GM18868 (cell line): Measurements from ENCODE around the gene IL32.
A peak's percentile ranks its signal among the peaks of the same experiment; 100 is the strongest.

ENCODE experiments used
- ATAC-seq: cut with Tn5 transposase; IDR thresholded peaks from one replicate; pipeline ENCODE4 v1.9.1; 2021; ENCODE audit warnings: mild to moderate bottlenecking, moderate library complexity; ENCODE audit not compliant: unreplicated experiment

The IL32 gene

DNA sequence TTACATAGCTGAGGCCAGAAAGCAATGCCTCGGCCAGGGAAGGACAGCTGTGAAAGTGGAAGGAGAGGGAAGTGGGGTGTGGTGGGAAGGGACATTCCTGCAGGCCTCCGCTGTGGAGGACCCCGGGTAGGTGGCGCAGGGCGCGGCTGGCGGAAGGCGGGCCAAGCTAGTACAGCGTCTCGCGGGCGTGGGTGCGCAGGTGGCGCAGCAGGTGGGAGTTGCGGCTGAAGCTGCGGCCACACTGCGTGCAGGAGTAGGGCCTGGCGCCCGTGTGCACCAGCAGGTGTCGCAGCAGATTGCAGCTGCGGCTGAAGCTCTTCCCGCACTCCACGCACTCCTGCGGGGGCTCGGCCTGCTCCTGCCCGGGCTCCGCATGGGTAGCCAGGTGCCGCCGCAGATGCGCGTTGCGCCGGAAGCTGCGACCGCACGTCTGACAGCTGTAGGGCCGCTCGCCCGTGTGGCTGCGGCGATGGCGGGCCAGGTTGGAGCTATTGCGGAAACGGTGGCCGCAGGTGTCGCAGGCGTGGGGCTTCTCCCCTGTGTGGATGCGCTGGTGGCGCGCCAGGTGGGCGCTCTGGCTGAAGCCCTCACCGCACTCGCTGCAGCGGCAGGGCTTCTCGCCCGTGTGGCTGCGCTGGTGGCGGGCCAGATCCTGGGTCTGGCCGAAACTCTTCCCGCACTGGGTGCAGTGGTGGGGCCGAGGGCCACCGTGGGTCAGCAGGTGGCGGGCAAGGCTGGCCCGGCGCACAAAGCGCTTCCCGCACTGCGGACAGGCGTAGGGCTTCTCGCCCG lies 23.7 kb downstream of the IL32 start:
- ATAC-seq: no peak

DNA sequence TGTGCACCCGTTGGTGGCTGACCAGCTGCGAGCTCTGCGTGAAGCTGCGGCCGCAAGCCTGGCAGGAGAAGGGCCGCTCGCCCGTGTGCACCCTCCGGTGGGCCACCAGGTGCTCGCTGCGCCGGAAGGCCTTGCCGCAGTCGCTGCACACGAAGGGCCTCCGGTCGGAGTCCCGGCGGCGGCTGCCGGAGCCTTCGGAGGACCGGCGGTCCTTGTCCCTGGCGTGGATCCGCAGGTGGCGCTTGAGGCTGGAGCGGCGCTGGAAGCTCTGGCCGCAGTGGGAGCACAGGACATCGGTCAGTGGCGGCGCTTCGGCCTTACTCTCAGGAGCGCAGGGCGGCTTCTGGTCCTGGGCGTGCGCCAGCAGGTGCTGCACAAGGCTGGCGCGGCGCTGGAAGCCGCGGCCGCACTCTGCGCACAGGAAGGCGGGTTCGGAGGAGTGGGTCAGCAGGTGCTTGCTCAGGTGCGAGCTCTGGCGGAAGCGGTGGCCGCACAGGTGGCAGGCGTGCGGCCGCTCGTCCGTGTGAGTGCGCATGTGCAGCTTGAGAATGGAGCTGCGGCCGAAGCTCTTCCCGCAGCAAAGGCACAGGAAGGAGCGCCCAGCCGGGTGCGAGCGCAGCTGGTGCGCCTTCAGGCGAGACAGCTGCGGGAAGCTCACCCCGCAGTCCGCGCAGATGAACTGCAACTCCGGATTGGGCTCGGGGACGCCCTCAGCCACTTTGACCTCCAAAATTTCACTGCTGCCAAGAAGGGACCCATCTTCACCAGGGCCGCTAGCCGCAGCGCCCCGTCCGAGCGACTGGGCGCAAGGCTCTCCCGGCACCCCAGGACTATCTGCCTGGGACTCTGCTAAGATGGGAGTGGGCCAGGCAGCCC lies 24.5 kb downstream of the IL32 start:
- ATAC-seq: no peak

DNA sequence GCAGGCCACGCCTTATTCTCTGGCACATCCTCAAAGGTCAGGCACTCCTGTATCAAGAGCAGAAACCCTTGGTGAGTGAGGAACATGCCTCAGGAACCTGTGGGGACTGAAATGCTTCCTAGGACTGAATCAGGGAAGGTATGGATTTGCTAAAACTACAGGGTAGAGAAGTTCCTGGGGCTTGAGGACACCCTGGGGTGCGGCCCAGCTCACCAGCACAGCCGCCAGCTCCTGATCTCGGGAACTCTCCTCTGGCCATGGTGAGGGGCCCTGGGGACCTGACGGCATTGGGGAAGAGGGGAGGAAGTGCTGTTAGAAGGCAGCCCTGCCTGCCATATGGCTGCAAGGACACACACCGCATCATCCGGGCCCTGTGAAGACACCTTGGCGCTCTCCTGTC lies 26.1 kb downstream of the IL32 start:
- ATAC-seq: no peak

DNA sequence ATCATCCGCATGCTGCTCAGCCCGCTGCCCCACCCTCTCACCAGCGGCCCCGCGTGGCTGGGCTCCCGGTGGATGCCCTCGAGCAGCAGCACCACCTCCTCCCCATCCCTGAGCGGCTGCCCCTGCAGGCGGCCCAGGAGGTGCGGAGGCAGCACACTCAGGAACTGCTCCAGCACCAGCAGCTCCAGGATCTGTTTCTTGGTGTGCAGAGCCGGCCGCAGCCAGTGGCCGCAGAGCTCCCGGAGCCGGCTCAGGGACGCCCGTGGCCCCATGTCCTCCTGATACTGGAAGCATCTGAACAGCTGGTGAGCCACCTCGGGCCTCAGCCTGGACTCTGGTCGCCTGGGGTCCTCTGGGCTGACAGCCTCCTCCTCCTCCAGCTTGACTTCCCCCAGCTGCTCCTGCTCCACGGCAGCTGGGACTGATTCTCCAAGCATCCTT lies 27.1 kb downstream of the IL32 start:
- ATAC-seq: no peak

DNA sequence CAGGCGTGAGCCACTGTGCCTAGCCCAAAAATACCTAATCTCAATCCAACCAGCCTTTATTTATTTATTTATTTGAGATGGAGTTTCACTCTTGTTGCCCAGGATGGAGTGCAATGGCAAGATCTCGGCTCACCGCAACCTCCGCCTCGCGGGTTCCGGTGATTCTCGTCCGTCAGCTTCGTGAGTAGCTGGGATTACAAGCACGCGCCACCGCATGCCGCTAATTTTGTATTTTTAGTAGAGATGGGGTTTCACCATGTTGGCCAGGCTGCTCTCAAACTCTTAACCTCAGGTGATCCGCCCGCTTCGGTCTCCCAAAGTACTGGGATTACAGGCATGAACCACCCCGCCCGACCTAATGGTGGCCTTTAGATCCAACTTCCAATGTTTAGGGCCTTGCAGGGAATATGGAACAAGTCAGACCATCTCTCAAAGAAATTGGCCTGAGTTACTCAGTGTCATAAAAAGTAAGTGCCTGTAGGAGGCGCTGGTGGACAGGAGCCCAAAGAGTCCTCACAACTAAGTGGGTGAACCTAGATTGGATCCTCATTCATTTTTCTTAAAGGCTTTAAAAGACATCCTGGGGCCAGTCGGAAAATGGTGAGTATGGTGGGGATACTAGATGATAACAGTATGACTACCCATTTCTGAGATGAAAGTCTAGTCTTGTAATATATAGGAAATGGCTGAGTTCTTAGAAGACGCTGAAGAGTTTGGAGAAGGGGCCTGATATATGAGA lies 29.0 kb downstream of the IL32 start:
- no peak for ATAC-seq

DNA sequence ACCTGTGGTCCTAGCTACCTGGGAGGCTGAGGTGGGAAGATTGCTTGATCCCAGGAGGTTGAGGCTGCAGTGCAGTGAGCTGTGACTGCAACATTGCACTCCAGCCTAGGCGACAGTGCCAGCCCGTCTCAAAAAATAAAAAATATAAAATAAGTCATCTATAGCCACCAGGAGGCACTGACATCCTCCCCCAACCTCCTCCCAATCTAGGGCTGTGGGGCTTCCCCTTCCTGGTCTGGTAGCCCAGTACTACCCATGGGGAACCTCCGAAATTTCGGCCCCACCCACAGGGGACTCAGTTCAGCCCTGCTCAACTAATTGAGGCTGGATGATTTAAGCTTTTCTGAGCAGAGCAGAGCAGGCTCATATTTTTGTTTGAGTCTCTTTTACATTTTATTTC lies 30.4 kb downstream of the IL32 start:
- ATAC-seq: peak; percentile 78

DNA sequence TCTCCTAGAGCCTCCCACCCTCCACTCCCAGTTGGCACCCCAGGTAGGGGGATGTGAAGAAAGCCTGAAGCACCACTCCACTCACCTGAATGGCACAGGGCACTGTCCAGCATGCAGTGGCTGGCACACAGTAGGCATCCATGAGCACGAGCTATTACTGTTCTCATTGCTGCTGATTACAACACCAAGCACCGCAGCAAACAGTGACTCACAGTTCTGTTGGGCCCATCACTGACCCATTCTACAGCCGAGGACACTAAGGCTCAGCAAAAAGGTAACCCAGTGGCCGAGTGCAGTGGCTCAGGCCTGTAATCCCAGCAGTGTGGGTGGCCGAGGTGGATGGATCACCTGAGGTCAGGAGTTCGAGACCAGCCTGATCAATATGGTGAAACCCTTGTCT lies 30.9 kb downstream of the IL32 start:
- ATAC-seq: no peak

DNA sequence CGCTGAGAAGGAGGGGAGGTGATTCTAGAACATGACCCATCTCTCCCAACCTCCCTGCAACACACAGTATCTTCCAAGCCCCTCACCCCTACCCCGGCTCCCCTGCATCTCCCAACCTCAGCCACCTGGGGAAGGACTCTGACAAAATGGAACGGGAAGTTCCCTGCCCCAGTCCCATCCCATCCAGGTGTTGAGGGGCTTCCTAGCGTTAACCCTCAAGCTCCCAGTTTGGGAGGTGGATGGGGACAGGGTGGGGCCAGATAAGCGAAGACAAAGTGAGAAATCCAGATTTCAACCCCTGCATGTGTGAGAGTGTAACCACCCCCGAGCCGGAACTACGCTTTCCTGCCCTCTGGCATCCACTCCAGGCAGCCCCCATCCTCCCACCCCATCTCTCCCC lies 31.8 kb downstream of the IL32 start:
- no peak for ATAC-seq

DNA sequence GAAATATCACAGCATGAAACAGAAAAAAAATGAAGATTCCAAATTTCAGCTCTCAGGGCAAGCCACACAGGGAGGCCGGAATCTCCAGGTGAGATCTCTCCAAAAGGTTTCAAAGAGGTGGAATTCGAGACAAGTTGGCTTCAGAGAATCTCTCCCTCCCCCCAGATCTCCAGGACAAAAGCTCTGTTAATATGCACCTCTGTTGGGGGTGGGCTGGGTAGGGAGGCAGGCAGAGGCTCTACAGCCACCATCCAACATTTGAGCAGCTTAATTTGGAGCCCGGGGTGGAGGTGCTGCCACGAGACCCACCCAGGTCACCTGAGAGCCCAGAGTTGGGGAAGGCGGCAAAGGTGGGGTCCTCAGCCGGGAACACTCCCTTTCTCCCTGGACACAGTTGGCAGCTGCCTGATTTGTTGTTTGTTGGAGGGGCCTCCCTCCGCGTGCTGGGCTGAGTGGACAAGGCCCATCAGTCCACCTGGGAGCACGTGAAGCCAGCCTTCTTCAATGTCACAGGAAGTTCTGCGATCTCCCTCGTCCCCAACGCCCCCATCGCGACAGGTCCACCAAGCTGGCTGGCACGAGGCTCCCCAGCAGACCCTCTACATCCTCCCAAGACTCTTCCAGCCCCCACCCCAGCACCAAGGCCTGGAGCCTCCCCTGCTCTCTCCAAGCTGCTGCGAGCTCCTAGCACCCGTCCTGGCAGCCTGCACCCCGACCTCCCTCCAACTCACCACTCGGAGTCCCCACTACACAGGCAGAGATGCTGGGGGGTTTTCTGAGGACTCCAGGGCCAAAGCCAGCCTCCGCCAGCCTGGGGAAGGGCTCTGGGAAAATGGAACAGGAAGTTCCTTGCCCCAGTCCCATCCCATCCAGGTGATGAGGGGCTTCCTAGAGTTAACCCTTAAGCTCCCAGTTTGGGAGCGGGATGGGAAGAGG lies 33.3 kb downstream of the IL32 start, which contains the start of gene ZSCAN10:
TSS of gene ZSCAN10 (minus strand) at position 836 of the 936 bp plus-strand sequence. CDS start 6,357 bp downstream, outside the sequence.
- no peak for ATAC-seq

DNA sequence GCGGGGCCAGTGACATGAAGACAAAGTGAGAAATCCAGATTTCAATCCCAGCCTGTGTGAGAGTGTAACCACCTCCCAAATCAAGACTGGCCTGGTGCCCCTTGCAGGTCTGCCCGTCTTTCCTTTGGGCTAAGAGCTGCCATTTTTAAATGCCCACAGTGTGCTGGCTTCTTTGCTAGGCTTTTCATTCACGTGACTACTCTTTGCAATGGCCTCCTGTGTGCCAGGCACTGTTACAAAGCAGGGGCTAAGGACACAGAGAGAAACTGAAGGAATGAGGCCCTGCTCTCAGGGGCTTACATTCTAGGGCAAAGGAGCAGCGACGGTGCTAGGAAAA lies 33.9 kb downstream of the IL32 start:
- ATAC-seq: no peak

DNA sequence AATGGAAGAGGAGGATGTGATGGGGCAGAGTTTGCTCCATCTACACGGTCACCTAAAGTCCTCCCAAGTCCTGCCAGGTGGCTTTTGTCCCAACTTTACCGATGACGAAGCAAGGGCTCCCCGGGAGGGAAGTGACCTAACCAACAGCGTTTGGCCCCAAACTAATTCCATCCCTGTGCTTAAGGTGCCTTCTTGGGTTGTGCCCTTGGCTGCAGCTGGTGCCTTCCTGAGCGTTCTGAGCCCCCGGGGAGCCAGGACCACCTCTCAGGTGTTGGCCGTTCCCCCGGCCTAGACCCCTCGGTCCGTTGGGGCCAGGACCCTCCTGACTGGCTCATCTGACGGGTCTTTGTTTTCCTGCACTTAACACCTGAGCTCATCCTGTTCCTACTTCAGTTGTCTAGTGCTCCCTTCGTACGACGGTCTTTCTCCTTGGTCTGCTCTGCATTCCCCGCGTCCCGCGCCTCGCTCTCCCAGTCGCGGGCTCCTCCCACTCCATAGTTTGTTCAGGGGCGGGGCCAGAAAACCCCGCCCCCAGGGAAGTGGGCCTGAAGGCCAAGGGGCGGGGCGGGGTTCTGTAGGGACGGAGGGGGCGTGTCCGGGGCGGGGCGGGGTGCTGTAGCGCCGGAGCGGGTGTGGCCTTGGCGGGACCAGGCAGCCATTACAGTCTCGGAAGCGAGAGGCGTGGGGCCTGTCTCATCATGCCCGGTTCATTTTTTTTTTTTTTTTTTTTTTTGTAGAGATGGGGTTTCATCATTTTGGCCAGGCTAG lies 34.5 kb downstream of the IL32 start:
- peak; percentile 57 for ATAC-seq

DNA sequence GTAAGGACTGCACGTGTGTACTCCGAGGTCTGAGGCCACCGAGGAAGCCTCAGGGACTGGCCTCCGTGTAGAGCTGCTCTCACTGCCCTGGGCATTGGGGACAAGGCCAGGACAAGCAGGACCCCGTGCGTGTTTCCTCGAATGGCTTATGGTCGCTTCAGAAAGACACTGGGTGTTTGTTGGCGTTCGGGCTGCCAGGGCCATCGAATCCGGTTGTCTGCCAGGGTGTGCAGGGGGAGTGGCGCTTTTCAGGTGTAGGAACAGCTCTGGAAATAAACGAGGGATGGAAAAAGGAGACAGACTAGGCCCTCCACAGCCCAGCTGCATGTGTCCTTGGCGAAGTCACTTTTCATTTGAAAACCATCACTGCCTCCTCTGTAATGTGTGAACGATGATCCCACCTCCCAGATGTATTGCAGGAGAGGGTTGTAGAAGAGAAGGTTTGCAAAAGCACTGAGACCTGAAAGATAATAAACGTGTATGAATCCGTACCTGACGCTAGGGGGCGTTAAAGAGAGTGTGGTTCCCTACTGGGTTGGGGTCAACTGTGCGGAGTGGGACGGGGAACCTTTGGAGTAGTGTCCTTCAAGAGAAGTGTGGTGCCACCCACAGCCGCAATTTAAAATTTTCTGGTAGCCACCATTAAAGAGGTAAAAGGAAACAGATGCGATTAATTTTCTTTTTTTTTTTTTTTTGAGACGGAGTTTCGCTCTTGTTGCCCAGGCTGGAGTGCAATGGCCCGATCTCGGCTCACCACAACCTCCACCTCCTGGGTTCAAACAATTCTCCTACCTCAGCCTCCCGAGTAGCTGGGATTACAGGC lies 35.8 kb downstream of the IL32 start:
- ATAC-seq: no peak

DNA sequence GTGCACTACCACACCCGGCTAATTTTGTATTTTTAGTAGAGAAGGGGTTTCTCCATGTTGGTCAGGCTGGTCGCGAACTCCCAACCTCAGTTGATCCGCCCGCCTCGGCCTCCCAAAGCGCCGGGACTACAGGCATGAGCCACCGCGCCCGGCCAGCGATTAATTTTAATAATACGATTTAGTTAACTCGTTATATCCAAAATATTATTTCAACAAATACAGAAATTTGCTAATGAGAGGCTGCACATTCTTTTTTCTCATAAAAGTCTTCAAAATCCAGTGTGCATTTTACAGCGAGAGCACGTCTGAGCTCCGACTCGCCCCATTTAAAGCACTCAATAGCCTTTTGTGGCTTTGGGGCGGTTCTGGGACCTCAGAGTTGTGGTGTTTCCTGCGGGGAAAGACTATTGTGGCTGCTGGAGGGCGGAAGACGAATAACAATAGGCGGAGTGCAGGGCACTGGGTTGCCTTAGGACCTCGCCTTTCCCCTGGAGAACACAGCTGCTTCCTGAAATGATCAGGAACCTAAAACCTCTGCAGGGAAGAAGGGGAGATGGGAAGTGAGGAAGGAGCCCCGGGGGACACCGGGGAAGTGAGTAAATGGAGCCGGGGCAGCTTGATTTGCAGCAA lies 36.5 kb downstream of the IL32 start:
- no peak for ATAC-seq

DNA sequence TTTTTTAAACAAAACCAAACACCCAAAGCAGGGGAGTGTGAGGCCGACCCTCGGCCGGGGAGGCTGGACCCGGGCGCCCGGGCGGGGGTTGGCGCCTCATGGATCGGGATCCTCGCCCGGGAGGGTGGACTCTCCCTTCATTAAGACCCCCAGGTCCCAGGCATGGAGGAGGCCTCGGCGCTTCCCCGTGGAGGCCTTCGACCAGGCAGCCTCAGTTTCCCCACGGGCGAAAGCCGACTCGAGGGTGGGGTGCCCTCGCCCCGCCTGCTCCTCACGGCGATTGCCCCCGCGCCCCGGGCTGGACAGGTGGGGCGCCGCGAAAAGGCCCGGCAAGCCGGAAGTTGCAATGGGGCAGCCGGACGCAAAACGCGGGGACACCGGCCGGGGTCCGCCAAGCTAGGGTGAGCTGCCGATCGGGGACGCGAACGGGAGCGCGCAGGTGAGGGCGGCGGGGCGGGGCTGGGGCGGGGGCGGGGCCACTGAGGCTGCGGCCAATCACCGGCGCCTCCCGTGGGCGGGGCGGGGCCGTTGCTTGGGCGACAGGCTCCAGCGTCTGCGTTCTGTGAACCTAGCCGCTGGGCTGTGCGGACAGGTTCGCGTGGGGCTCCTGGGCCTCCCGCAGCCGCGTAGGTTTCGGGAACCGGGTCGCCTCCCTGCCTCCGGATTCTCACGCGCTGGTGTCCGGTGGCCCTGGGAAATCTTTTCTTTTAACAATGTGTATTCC lies 40.9 kb downstream of the IL32 start:
- ATAC-seq: peak; percentile 87

DNA sequence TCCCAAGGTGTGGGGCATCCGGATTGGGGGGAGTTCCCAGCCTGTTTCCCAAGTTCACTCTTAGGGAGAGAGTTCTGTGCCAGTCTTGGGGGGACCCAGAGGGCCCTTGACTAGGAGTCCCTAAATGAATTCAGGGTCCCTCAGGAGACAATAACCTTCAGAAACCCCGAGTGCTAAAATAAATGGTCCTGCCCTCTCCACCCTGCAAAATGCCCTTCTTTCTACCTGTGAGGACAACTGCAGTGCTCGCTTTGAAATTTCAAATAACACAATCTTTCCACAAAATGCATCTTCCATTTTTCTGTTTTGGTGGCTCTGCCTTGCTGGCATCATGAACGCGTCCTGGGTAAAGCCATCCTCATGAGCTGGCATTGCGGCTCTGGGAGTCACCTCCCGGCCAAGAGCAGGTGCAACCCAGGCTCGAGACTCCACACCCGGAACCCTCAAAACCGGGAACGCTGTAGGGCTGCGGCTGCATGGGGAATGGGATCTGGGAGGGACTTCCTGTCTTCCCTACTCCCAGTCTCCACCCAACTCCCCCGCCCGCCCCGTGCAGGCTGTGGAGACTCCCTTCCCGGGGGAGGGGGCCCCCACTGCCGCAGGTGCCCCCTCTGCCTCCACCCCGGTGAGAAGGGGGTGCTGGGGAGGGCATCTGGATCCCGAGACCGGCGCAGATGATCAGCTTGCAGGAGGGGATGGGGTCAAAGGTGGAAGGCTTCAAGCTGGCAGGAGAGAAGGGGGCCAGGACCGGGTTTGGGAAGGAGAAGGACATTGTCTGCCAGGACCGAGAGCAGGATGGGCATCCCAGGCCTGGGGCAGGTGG lies 46.8 kb downstream of the IL32 start, which contains the start of gene ZNF205:
TSS of gene ZNF205 (plus strand) at position 529 of the 823 bp plus-strand sequence. CDS start 845 bp downstream, outside the sequence.
- no peak for ATAC-seq

DNA sequence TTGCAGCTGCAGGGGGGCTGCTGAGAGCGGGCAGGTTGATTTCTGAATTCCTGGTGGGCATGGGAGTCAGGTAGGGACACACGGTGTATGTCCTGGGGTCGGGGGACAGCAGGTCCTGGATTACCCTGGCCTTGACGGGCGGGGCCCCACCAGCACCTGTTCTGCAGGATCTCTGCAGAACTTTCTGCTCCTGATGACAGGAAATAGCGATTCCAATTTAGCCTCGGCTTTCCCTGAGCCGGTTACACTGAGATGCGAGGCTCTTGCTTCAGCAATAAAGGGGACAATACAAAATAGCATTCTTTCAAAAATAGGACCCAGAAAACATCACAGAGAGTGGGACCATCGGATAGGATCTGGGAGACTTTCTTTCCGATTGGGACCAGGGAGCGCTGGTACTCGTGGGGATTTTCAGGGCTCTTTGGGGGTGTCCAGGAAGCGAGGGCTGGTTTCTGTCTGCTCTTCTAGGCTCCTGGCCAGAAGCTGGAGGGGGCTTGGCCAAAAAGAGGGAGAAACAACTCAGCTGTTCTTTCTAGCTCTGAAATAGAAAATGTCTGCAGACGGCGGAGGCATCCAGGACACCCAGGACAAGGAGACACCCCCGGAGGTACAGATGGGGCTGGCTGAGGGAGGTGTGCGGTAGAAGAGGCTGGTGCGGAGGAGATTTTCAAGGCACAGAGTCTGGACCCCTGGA lies 47.6 kb downstream of the IL32 start:
- no peak for ATAC-seq
